Kidney (tissue), 14 donors: Measurements from ENCODE around the gene POLRMT. TPM values are rescaled to one million over a fixed set of nuclear protein-coding genes. Genes with fewer than 3 reads are reported as not detected.
"Not testable (repeated sequence)": the region's sequence is repeated elsewhere in the genome, so short reads cannot be mapped to it uniquely, and the experiment has no call there.

Source experiments
- DNase-seq, 5 donors: peaks; one replicate each; pipeline ENCODE4 v3.0.0-alpha.2; 2013 to 2020
- FAIRE-seq: peaks from 2 replicates; lab custom pipeline; 2012; peaks lifted over from hg19 to GRCh38; lab: Jason Lieb, UNC
- H3K27ac ChIP-seq, 2 donors: one replicate each; pipeline ENCODE4 v1.7.0; 2013; ENCODE audit warnings: low read depth in 2 of 2, low read length in 2 of 2, inconsistent platforms in 1 of 2
- H3K27me3 ChIP-seq: one replicate; pipeline ENCODE4 v1.7.1; 2013; ENCODE audit warnings: low read length, inconsistent platforms; ENCODE audit not compliant: control insufficient read depth, insufficient read depth
- H3K36me3 ChIP-seq, 3 donors: one replicate each; pipeline versions ENCODE4 v1.7.0 to v1.7.1; 2013; ENCODE audit warnings: low read length in 3 of 3, control low read depth in 1 of 3, inconsistent platforms in 1 of 3; ENCODE audit not compliant: insufficient read depth in 3 of 3, control insufficient read depth in 2 of 3
- H3K4me1 ChIP-seq, 3 donors: one replicate each; pipeline versions ENCODE4 v1.7.0 to v1.7.1; 2013; ENCODE audit warnings: low read length in 3 of 3, inconsistent platforms in 1 of 3, low read depth in 1 of 3; ENCODE audit not compliant: control insufficient read depth in 2 of 3, insufficient read depth in 2 of 3
- H3K4me3 ChIP-seq, 3 donors: one replicate each; pipeline versions ENCODE4 v1.7.0 to v1.8.1; 2013; ENCODE audit warnings: low read length in 3 of 3, control low read depth in 1 of 3, inconsistent platforms in 1 of 3
- H3K9ac ChIP-seq, 3 donors: one replicate each; pipeline versions ENCODE4 v1.7.0 to v1.7.1; 2013; ENCODE audit warnings: low read length in 3 of 3, control low read depth in 1 of 3, inconsistent platforms in 1 of 3
- H3K9me3 ChIP-seq, 3 donors: one replicate each; pipeline versions ENCODE4 v1.7.0 to v1.7.1; 2013; ENCODE audit warnings: low read length in 3 of 3, control low read depth in 1 of 3, inconsistent platforms in 1 of 3; ENCODE audit not compliant: control insufficient read depth in 2 of 3, insufficient read depth in 1 of 3
- intact Hi-C: fragments of 100-400 bp; cut with DNase I; formaldehyde crosslinking; loops from one replicate; pipeline ENCODE4 v1.11.1; 2022
- polyA plus RNA-seq: library from polyadenylated mRNA; stranded (reverse); fragments of 350-450 nt; fragmentation: Illumina TruSeq; extraction: RNeasy Lipid Tissue Mini Kit (QIAGEN cat#74804); gene quantifications from one replicate; pipeline ENCODE4 v1.2.3, GENCODE V29; 2014; ENCODE audit warnings: low read depth, low replicate concordance; ENCODE audit not compliant: insufficient read depth
- total RNA-seq: library from RNA; stranded (reverse); fragmentation: NEBNext Ultra II Directional; extraction: Animal tissue kit (Norgen Biotek cat#: 25700); gene quantifications from one replicate; pipeline ENCODE4 v1.2.1, GENCODE V29; 2021
- TF ChIP-seq, protein P1 (sequence below): IDR thresholded peaks from 3 replicates; pipeline ENCODE4 v1.5.1; 2012; ENCODE audit warnings: mild to moderate bottlenecking, moderate library complexity, borderline replicate concordance; ENCODE audit not compliant: insufficient read depth; ENCODE audit errors: extremely low read depth
- donor health status: control.
- donor health status: control.
- donor health status: control.
- donor health status: control.
- donor health status: control.
- donor health status: DM: yes; HTN: yes; CAD: no.
- donor health status: Normal renal cell carcinoma (clear cell type).

Gene POLRMT
- total and polyA plus RNA-seq, 2 donors from 2014 or later = 49.8 to 117 TPM

DNA sequence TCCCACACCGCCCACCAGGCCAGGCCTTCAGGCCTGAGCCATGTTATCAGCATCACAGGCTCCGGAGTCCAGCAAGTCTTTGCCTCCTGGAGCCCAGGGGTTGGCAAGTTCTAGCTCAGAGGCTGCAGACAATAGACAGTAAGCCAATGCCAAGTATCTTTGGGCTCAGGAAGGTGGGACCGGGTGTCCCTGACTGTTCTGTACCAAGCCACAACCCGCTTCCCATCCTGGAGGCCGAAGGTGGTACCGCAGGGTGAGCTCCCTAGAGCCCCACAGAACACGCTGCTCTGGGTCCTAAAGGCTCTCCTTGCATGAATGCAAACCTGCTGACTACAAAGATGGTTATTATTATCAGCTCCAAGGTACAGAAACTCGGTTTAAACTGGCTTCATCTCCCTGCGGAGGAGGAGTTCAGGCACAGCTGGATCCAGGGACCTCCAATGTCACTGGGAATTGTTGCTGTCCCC, 37.3 kb upstream of the POLRMT start:
- DNase-seq (no peak), FAIRE-seq (no peak)
- Histone ChIP-seq H3K4me3 (no peak overlapping the region), H3K4me1 (peaks cover 0 to 4% (median 0%) of the 10 kb centered on the region in 3 donors), H3K9me3 (no peaks in the 10 kb centered on the region), H3K36me3 (no peaks in the 10 kb centered on the region), H3K9ac (no peak overlapping the region), H3K27ac (no peak overlapping the region), H3K27me3 (no peaks in the 10 kb centered on the region)
- TF ChIP-seq, protein P1, sequence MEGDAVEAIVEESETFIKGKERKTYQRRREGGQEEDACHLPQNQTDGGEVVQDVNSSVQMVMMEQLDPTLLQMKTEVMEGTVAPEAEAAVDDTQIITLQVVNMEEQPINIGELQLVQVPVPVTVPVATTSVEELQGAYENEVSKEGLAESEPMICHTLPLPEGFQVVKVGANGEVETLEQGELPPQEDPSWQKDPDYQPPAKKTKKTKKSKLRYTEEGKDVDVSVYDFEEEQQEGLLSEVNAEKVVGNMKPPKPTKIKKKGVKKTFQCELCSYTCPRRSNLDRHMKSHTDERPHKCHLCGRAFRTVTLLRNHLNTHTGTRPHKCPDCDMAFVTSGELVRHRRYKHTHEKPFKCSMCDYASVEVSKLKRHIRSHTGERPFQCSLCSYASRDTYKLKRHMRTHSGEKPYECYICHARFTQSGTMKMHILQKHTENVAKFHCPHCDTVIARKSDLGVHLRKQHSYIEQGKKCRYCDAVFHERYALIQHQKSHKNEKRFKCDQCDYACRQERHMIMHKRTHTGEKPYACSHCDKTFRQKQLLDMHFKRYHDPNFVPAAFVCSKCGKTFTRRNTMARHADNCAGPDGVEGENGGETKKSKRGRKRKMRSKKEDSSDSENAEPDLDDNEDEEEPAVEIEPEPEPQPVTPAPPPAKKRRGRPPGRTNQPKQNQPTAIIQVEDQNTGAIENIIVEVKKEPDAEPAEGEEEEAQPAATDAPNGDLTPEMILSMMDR = no peak
- intact Hi-C loops = no loop called here

DNA sequence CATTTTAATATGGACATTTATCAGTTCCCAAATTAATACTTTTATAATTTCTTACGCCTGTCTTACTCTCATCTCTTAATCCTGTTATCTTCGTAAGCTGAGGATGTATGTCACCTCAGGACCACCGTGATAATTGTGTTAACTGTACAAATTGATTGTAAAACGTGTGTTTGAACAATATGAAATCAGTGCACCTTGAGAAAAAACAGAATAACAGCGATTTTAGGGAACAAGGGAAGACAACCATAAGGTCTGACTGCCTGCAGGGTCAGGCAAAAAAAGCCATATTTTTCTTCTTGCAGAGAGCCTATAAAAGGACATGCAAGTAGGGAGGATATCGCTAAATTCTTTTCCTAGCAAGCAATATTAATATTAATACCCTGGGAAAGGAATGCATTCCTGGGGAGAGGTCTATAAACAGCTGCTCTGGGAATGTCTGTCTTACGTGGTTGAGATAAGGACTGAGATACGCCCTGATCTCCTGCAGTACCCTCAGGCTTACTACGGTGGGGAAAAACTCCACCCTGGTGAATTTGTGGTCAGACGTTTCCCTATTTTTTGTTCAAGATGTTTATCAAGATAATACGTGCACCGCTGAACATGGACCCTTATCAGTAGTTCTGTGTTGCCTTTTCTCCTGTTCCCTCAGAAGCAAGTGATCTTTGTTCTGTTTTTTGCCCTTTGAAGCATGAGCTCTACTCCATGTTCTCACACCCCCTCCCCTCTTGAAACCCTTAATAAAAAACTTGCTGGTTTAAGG, 35.5 kb upstream of the POLRMT start:
- H3K4me3 ChIP-seq, H3K4me1 ChIP-seq, FAIRE-seq, H3K27me3 ChIP-seq, H3K9me3 ChIP-seq, H3K9ac ChIP-seq, DNase-seq, H3K36me3 ChIP-seq, H3K27ac ChIP-seq: not testable (repeated sequence)
- intact Hi-C loops = loop anchor here (5.0 kb wide), 1 partner anchor 58 kb away; no protein-coding TSS in a partner anchor

DNA sequence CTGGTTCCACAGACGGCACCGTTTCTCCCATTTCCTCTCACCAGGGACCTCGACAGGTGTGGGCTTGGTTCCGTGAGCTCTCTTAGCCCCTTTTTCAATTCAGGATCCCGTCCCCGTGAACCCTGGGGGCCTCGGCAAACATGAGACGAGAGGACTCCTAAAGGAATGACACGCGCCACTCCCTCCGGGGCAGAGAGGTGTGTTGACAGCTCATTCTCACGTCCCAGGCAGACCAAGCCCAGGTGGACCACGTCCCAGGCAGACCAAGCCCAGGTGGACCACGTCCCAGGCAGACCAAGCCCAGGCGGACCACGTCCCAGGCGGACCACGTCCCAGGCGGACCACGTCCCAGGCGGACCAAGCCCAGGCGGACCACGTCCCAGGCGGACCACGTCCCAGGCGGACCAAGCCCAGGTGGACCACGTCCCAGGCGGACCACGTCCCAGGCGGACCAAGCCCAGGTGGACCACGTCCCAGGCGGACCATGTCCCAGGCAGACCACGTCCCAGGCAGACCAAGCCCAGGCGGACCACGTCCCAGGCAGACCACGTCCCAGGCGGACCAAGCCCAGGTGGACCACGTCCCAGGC, 33.7 kb upstream of the POLRMT start:
- not testable (repeated sequence) for H3K36me3 ChIP-seq, H3K4me3 ChIP-seq, H3K27ac ChIP-seq, H3K9me3 ChIP-seq, H3K27me3 ChIP-seq, DNase-seq, FAIRE-seq, H3K9ac ChIP-seq
- peaks cover 0 to 15% (median 4%) of the 10 kb centered on the region in 3 donors for H3K4me1 ChIP-seq
- intact Hi-C loops = loop anchor here (5.0 kb wide), 1 partner anchor 60 kb away; no protein-coding TSS in a partner anchor

DNA sequence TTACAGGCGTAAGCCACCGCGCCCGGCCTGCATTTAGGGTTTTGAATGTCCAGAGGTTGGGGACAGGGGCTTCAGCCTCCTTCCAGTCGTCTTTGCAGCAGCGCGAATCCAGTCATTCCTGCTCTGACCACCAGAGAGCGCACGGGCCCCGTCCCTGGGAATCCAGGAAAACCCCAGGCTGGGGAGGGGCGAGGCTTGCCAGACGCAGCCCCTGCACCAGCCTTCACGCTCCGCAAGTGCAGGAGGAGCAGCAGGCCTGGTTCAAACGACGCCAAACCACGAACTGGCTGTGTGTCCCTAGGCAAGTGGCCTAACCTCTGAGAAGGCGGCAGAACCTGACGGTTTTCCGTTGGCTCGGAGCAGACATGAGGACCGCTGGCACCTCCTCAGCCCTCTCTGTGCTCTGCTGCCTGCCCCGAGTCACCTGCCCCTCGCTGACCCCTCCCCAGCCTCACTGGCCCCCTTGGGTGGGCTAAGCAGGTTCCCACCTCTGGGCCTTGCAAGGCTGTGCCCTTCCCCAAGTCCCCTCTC, 31.6 kb upstream of the POLRMT start:
- Histone ChIP-seq H3K27me3 (no peaks in the 10 kb centered on the region), H3K4me1 (peaks cover 0 to 36% (median 8%) of the 10 kb centered on the region in 3 donors), H3K4me3 (peak overlapping the region in 2 of 3 donors; percentile 25 to 58), H3K9ac (no peak overlapping the region), H3K27ac (no peak overlapping the region), H3K36me3 (no peaks in the 10 kb centered on the region), H3K9me3 (no peaks in the 10 kb centered on the region)
- DNase-seq (peak; percentile 86 to 94 (median 92)), FAIRE-seq (no peak)
- TF ChIP-seq, protein P1 = peak; percentile 98
- intact Hi-C loops = loop anchor here (5.0 kb wide), 1 partner anchor 62 kb away; no protein-coding TSS in a partner anchor
